IPS-15b (cell line): Measurements from ENCODE around the gene NKAIN2.
"Not testable (repeated sequence)": the region's sequence is repeated elsewhere in the genome, so short reads cannot be mapped to it uniquely, and the experiment has no call there.

Source experiments
- H3K27me3 ChIP-seq: one replicate; pipeline ENCODE4 v1.6.1; 2013; ENCODE audit warnings: low read length; ENCODE audit not compliant: control insufficient read depth, insufficient read depth
- H3K36me3 ChIP-seq: one replicate; pipeline ENCODE4 v1.6.1; 2013; ENCODE audit warnings: low read length; ENCODE audit not compliant: control insufficient read depth, insufficient read depth
- H3K4me1 ChIP-seq: one replicate; pipeline ENCODE4 v1.6.1; 2013; ENCODE audit warnings: mild to moderate bottlenecking, low read length; ENCODE audit not compliant: control insufficient read depth, insufficient read depth
- H3K4me3 ChIP-seq: one replicate; pipeline ENCODE4 v1.5.1; 2013; ENCODE audit warnings: low read depth, low read length
- H3K9ac ChIP-seq: one replicate; pipeline ENCODE4 v1.6.1; 2013; ENCODE audit warnings: low read depth, mild to moderate bottlenecking, low read length
- H3K9me3 ChIP-seq: one replicate; pipeline ENCODE4 v1.6.1; 2013; ENCODE audit warnings: mild to moderate bottlenecking, low read length; ENCODE audit not compliant: control insufficient read depth, insufficient read depth

Gene NKAIN2

GRCh38 chr6:124688369-124688768, 884.7 kb downstream of the NKAIN2 start:
- no peak overlapping the region for H3K9ac ChIP-seq
- no peak overlapping the region for H3K4me3 ChIP-seq
- peaks cover 15% of the 10 kb centered on the region for H3K4me1 ChIP-seq
- H3K36me3 ChIP-seq: no peaks in the 10 kb centered on the region
- H3K27me3 ChIP-seq: no peaks in the 10 kb centered on the region
- H3K9me3 ChIP-seq: no peaks in the 10 kb centered on the region

- Histone ChIP-seq H3K4me1 (no peaks in the 10 kb centered on the region), H3K9ac (no peak overlapping the region)
These were observed 890.6 kb downstream of the NKAIN2 start for GRCh38 chr6:124694139-124694705.

DNA sequence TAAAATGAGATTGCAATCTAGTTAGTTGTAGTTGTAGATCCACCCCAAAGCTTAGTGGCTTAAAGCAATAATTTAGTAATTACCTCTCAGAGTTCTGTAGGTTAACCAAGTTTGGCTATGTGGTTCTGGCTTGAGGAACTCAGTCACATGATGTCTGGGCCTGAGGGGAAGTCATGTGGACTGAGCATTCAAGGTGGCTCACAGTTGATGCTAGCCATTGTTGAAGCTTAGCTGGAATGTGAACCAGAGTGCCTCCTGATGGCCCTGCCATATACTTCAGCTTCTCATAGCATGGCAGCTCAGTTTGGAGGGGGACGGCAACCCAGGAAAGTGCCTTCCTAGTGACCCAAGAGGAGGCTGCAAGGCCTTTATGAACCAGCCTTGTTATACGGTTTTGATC, 895.4 kb downstream of the NKAIN2 start:
- no peaks in the 10 kb centered on the region for H3K27me3 ChIP-seq
- H3K4me1 ChIP-seq: no peaks in the 10 kb centered on the region
- H3K36me3 ChIP-seq: no peaks in the 10 kb centered on the region
- no peaks in the 10 kb centered on the region for H3K9me3 ChIP-seq
- H3K4me3 ChIP-seq: no peak overlapping the region
- no peak overlapping the region for H3K9ac ChIP-seq

More at GRCh38 chr6:124694139-124694705, 890.6 kb downstream of the NKAIN2 start:
- no peaks in the 10 kb centered on the region for H3K27me3 ChIP-seq
- no peaks in the 10 kb centered on the region for H3K36me3 ChIP-seq
- H3K4me3 ChIP-seq: no peak overlapping the region
- no peaks in the 10 kb centered on the region for H3K9me3 ChIP-seq

GRCh38 chr6:124703541-124703940, 899.9 kb downstream of the NKAIN2 start:
- Histone ChIP-seq H3K9me3 (no peaks in the 10 kb centered on the region), H3K4me1 (no peaks in the 10 kb centered on the region), H3K4me3 (no peak overlapping the region), H3K9ac (no peak overlapping the region), H3K27me3 (no peaks in the 10 kb centered on the region), H3K36me3 (no peaks in the 10 kb centered on the region)

DNA sequence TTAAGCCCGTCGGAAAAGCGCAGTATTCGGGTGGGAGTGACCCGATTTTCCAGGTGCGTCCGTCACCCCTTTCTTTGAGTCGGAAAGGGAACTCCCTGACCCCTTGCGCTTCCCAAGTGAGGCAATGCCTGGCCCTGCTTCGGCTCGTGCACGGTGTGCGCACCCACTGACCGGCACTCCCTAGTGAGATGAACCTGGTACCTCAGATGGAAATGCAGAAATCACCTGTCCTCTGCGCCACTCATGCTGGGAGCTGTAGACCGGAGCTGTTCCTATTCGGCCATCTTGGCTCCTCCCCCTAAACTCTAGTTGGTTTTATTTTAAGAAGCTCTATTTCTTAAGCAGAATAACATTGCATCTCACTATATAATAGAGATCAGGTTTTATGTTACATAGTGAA, 908.9 kb downstream of the NKAIN2 start:
- H3K9ac ChIP-seq, H3K4me3 ChIP-seq, H3K36me3 ChIP-seq, H3K9me3 ChIP-seq, H3K27me3 ChIP-seq, H3K4me1 ChIP-seq: not testable (repeated sequence)

DNA sequence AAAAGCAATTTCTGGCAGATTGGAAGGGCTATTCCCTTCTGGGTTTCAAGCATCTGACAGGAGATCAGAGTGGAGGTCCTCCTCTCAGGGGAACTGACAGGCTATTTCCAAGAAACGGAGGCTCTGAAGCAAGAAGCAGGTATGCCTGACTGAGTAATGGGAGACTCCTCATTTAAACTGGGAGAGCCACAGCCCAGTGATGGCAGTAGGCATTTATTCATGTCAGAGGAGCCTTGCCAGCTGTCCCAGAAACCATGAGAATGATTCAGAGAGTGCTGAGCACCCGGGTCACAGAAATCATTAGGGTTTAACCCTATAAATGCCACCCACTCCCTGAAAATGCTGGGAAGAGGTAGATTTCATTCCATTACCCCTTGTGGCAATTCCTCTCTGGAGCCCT, 911.1 kb downstream of the NKAIN2 start:
- H3K4me3 ChIP-seq: no peak overlapping the region
- H3K9ac ChIP-seq: no peak overlapping the region
- H3K36me3 ChIP-seq: no peaks in the 10 kb centered on the region
- no peaks in the 10 kb centered on the region for H3K9me3 ChIP-seq
- H3K27me3 ChIP-seq: no peaks in the 10 kb centered on the region
- no peaks in the 10 kb centered on the region for H3K4me1 ChIP-seq

DNA sequence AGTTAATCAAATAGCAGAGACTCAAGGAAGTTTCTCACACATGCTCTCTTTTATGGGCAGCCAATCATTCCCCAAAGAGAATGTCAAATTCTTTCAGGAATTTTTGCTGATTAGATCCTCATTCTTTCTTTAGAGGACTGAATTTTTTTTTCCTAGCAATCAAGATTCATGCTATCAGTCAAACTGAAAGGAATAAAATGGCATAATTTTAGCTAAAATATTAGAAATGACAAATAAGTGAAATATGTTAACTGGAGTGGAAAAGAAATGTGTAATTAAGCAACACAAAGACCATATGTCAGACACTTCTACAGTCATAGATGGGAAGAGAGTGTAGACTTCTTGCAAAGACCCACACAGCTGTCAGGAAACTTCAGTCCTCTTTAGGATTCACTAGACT, 916.2 kb downstream of the NKAIN2 start:
- Histone ChIP-seq H3K9me3 (no peaks in the 10 kb centered on the region), H3K4me1 (no peaks in the 10 kb centered on the region), H3K27me3 (no peaks in the 10 kb centered on the region), H3K9ac (no peak overlapping the region), H3K4me3 (no peak overlapping the region), H3K36me3 (no peaks in the 10 kb centered on the region)

DNA sequence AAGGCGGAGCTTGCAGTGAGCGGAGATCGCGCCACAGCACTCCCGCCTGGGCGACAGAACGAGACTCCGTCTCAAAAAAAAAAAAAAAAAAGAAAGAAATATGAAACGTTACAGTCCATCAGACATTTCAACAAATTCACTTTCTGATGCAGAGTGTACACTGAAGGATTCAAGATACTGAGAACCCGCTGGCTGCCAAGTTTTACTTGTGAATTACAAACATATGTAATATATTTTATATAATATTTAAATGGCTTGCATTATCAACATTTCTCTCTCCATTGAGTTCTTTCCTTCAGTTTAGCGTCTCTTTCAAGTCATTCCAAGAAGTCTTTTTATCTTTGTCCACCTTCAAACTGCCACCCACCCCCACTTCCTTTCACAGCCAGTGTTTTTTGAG, 917.7 kb downstream of the NKAIN2 start:
- Histone ChIP-seq H3K27me3 (no peaks in the 10 kb centered on the region), H3K9me3 (no peaks in the 10 kb centered on the region), H3K36me3 (no peaks in the 10 kb centered on the region), H3K9ac (no peak overlapping the region), H3K4me1 (no peaks in the 10 kb centered on the region), H3K4me3 (no peak overlapping the region)

- no peaks in the 10 kb centered on the region for H3K27me3 ChIP-seq
- H3K4me3 ChIP-seq: no peak overlapping the region
- no peak overlapping the region for H3K9ac ChIP-seq
- H3K9me3 ChIP-seq: no peaks in the 10 kb centered on the region
- no peaks in the 10 kb centered on the region for H3K4me1 ChIP-seq
- H3K36me3 ChIP-seq: no peaks in the 10 kb centered on the region
These were observed 918.6 kb downstream of the NKAIN2 start for GRCh38 chr6:124722141-124722878.

- Histone ChIP-seq H3K36me3 (no peaks in the 10 kb centered on the region), H3K4me1 (no peaks in the 10 kb centered on the region), H3K9ac (no peak overlapping the region), H3K4me3 (no peak overlapping the region), H3K9me3 (no peaks in the 10 kb centered on the region), H3K27me3 (no peaks in the 10 kb centered on the region)
These were observed 920.0 kb downstream of the NKAIN2 start for GRCh38 chr6:124723671-124724070.

DNA sequence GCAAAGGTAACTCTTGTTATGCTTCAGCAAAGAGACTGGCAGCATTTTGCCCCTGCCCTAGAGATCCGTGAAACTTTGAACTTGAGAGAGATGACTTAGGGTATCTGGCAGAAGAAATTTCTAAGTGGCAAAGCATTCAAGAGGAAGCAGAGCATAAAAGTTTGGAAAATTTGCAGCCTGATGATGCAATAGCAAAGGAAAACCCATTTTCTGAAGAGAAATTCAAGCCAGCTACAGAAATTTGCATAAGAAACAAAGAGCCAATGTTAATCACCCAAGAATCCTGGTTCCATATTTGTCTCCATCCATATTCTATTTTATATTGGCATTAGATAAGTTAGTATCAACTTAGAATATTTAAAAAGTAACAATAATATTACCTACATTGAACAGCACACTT, 934.1 kb downstream of the NKAIN2 start:
- H3K4me1 ChIP-seq, H3K27me3 ChIP-seq, H3K4me3 ChIP-seq, H3K9me3 ChIP-seq, H3K9ac ChIP-seq, H3K36me3 ChIP-seq: not testable (repeated sequence)

DNA sequence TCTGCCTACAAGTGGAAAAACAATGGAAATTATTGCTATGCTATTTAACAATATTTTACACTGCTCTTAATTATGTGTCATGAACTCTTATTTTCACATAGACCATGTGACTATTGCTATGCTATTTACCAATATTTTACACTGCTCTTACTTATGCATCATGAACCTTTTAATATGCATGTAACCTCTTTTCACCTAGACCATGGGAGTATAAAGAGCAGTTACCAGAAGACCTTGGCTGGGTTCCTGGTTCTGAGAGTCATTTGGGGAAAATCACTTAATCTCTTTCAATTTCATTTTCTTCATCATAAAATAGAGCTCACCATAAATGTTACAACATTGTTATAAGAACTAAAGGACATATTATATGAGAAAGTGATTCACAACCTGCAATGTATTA, 934.8 kb downstream of the NKAIN2 start:
- Histone ChIP-seq H3K36me3 (no peaks in the 10 kb centered on the region), H3K9ac (no peak overlapping the region), H3K27me3 (no peaks in the 10 kb centered on the region), H3K9me3 (no peaks in the 10 kb centered on the region), H3K4me1 (no peaks in the 10 kb centered on the region), H3K4me3 (no peak overlapping the region)
